Colon (tissue), 2 donors: ENCODE data around the gene ZNF593.

Experiments used
- FAIRE-seq: peaks from 2 replicates; lab custom pipeline; 2012; peaks lifted over from hg19 to GRCh38; lab: Jason Lieb, UNC
- donor health status: control.
- donor health status: control.

The ZNF593 gene

DNA sequence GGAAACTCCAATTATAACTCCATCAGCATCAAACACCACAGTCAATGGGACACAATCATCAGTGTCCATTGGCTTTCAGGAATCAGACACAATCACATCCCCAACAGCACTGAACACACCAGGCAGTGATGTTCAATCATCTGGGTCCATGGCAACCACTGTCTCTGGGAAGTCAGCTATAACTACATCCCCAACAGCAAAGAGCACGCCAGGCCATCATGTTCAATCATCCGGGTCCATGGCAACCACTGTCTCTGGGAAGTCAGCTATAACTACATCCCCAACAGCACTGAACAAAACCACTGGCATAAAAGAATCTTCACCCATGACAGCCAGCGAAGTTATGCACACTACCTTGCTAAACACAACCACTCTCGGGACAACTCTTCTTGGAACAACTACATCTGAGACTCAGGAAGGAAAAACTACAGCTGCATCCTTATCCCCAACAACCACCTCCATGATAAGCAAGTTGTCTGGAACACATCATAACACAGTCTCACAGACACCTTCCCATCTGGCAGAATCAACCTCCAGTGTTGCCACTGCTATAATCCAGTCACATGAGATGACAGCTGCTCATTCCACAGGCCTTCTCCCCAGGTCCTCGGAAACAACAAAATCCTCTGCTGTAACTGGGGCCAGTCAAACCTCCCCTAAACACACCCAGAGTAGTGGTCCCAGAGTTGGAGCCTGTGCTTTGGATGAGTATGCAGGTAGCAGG lies 40.6 kb downstream of the ZNF593 start:
- FAIRE-seq = no peak

DNA sequence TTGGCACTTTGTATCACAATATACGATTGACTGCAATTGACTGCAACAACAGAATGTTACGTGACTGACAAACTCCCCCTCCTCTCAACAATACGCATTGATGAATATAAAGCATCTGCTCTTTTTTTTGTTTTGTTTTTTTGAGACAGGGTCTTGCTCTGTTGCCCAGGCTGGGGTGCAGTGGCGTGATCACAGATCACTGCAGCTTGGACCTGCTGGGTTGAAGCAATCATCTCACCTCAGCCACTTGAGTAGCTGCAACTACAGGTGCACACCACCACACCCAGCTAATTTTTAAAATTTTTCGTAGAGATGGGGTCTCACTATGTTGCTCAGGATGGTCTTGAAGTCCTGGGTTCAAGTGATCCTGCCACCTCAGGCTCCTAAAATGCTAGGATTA lies 43.0 kb downstream of the ZNF593 start:
- FAIRE-seq = no peak

DNA sequence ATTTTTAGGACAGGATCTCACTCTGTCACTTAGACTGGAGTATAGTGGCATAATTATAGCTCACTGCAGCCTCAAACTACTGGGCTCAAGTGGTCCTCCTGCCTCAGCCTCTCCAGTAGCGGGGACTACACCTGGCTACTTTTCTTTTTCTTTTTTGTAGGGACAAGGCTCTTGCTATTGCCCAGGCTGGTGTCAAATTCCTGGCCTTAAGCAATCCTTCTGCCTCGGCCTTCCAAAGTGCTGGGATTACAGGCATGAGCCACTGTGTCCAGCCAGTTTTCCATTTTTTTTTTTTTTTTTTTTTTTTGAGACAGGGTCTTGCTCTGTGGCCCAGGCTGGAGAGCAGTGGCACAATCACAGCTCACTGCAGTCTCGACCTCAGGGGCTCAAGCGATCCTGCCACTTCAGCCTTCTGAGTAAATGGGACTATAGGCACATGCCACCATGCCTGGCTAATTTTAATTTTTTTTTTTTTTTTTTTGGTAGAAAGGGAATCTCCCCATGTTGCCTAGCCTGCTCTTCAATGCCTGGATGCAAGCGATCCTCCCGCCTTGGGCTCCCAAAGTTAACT lies 43.7 kb downstream of the ZNF593 start:
- FAIRE-seq = no peak

DNA sequence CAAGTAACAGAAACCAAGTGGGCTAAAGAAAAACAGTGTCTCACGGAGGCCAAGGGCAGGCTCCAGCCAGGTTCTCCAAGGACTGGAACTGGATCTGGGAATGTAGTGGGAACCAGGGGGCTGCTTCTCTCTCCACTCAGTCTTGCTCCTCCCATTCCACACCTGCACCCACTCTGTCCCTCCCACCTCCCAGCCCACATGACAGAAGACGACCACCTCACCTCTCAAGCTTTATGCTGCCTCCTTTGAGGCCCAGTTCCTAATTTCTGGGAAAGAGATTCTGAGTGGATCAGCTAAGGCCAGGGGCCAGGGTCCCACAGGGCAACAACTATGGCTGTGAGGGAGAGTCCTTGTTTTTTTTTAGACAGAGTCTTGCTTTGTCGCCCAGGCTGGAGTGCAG lies 45.5 kb downstream of the ZNF593 start:
- no peak for FAIRE-seq

DNA sequence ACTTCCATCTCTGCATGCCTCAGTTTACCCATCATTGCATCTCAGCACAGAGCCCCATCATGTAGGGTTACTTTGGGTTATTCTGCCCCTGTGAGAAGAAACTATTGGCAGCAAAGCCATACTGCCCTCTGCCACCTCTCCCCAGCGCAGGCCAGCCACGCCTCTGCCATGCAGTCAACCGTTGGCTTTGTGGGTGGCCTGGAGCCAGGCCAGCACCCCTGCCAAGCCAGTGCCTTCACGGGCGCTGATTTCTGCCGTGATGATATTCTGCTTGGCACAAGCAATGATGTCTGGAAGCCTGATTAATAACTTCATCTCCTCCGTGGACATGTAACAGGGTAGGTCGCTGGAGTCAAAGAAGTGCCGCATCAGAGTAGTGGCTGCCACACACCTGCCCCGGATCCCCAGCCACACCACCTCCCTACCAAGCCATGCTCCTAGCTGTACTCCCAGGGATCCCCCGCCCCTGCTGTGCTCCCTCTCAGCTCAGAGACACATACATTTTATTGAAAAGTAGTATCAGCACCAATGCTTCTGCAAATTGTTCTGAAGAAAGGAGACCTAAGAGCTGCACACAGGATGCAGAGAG lies 49.3 kb downstream of the ZNF593 start:
- FAIRE-seq = no peak
